Colonic mucosa (tissue), 4 donors: ENCODE measurements around the gene GNAS. TPM values are rescaled to one million over a fixed set of nuclear protein-coding genes. Genes with fewer than 3 reads are reported as not detected.

Experiments
- DNase-seq: peaks from one replicate; pipeline ENCODE4 v3.0.0-alpha.2; 2020
- H3K27ac ChIP-seq: fragments of 200-600 bp; one replicate; pipeline ENCODE4 v1.8.0; 2021
- H3K27me3 ChIP-seq: fragments of 200-600 bp; one replicate; pipeline ENCODE4 v1.8.0; 2021
- H3K36me3 ChIP-seq: fragments of 200-600 bp; one replicate; pipeline ENCODE4 v1.8.0; 2021
- H3K4me1 ChIP-seq: fragments of 200-600 bp; one replicate; pipeline ENCODE4 v1.8.0; 2021; ENCODE audit warnings: mild to moderate bottlenecking
- H3K4me3 ChIP-seq: fragments of 200-600 bp; one replicate; pipeline ENCODE4 v1.8.0; 2021
- H3K9ac ChIP-seq, 2 donors: one replicate each; pipeline ENCODE4 v1.7.0; 2013; ENCODE audit warnings: control low read depth in 2 of 2, low read depth in 2 of 2, low read length in 2 of 2
- H3K9me3 ChIP-seq: fragments of 200-600 bp; one replicate; pipeline ENCODE4 v1.8.0; 2021
- intact Hi-C: fragments of 100-400 bp; cut with DNase I; formaldehyde crosslinking; loops from one replicate; pipeline ENCODE4 v1.14.1; 2022
- total RNA-seq, 2 donors: library from RNA; stranded (reverse); fragmentation: NEBNext Ultra II Directional in 1 of 2; extraction: Animal tissue kit (Norgen Biotek cat#: 25700) in 1 of 2; gene quantifications; one replicate each; pipeline ENCODE4 v1.2.1, GENCODE V29; 2021
- TF ChIP-seq, protein P1 (sequence below): fragments of 200-600 bp; IDR thresholded peaks from one replicate; pipeline ENCODE4 v1.8.0; 2022; ENCODE audit warnings: antibody characterized with exemption, mild to moderate bottlenecking
- donor health status: healthy.
- donor health status: DM: no; HTN: no; CAD: no.
- donor health status: DM: no; HTN: no; CAD: no.

GNAS gene
- total RNA-seq, 2 donors from 2014 or later, result 683 to 715 TPM

DNA sequence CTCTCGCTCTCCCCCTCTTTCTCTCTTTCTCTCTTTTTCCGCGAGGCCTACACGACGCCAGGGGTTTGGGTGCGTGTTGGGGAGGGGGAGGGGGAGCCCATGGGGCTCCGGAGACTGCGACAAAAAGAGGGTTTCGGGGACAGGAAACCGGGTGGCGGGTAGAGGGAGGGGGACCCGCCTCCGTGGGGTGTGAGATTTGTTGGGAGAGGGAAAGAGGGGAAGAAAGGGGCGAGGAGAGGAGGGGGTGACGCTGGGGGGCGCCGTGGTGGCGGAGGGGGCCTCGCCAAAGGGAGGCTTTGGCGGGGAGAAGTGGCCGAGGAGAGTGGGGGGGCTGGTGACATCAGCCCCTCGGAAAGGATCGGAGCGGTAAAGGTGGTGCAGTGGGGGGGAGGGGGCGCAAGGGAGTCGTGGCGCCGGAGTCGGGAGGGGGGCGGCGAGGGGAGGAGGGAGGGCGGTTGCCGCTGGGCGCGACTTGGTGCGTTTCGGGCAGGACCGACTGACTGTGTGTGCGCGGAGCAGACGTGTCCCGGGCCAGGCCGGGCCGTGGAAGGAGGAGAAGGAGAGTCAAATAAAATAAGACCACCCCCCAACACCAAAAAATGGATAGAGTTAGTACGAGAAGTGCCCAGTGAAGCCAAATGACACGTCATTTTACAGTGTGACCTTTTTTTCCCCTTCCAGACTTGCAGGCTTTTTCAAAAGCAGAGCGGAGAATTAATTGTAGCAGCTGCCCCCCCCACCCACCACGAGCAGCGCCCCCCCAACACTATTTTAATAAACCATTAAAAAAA, 39.8 kb downstream of the GNAS start:
- peaks cover 14% of the 10 kb centered on the region for H3K4me1 ChIP-seq
- no peaks in the 10 kb centered on the region for H3K27me3 ChIP-seq
- intact Hi-C loops, result no loop called here
- peak overlapping the region; percentile 92 for H3K27ac ChIP-seq
- peak overlapping the region; percentile 87 to 91 for H3K9ac ChIP-seq
- H3K36me3 ChIP-seq, result no peaks in the 10 kb centered on the region
- H3K4me3 ChIP-seq, result peak overlapping the region; percentile 56
- DNase-seq, result peak; percentile 74
- H3K9me3 ChIP-seq, result no peaks in the 10 kb centered on the region
- TF ChIP-seq, protein P1, sequence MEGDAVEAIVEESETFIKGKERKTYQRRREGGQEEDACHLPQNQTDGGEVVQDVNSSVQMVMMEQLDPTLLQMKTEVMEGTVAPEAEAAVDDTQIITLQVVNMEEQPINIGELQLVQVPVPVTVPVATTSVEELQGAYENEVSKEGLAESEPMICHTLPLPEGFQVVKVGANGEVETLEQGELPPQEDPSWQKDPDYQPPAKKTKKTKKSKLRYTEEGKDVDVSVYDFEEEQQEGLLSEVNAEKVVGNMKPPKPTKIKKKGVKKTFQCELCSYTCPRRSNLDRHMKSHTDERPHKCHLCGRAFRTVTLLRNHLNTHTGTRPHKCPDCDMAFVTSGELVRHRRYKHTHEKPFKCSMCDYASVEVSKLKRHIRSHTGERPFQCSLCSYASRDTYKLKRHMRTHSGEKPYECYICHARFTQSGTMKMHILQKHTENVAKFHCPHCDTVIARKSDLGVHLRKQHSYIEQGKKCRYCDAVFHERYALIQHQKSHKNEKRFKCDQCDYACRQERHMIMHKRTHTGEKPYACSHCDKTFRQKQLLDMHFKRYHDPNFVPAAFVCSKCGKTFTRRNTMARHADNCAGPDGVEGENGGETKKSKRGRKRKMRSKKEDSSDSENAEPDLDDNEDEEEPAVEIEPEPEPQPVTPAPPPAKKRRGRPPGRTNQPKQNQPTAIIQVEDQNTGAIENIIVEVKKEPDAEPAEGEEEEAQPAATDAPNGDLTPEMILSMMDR, result no peak

DNA sequence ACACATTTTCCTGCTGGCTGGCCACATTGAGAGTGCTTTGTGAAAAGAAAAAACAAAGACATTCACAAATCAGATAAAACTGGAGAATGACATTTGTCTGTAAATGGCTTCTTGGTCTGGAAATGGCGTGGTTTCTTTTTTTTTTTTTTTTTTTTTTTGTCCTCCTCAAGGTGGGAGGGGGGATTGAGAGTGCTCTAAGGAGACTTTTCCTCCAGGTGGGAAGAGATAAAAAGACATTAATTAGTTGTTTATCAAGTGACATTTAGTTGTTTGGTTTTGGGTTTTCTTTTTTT, 40.4 kb downstream of the GNAS start:
- H3K9me3 ChIP-seq, result no peaks in the 10 kb centered on the region
- H3K4me3 ChIP-seq, result peak overlapping the region; percentile 56
- TF ChIP-seq, protein P1, result no peak
- intact Hi-C loops, result no loop called here
- H3K27ac ChIP-seq, result peak overlapping the region; percentile 92
- H3K36me3 ChIP-seq, result no peaks in the 10 kb centered on the region
- no peaks in the 10 kb centered on the region for H3K27me3 ChIP-seq
- peaks cover 14% of the 10 kb centered on the region for H3K4me1 ChIP-seq
- H3K9ac ChIP-seq, result peak overlapping the region; percentile 87 to 91
- DNase-seq, result no peak

DNA sequence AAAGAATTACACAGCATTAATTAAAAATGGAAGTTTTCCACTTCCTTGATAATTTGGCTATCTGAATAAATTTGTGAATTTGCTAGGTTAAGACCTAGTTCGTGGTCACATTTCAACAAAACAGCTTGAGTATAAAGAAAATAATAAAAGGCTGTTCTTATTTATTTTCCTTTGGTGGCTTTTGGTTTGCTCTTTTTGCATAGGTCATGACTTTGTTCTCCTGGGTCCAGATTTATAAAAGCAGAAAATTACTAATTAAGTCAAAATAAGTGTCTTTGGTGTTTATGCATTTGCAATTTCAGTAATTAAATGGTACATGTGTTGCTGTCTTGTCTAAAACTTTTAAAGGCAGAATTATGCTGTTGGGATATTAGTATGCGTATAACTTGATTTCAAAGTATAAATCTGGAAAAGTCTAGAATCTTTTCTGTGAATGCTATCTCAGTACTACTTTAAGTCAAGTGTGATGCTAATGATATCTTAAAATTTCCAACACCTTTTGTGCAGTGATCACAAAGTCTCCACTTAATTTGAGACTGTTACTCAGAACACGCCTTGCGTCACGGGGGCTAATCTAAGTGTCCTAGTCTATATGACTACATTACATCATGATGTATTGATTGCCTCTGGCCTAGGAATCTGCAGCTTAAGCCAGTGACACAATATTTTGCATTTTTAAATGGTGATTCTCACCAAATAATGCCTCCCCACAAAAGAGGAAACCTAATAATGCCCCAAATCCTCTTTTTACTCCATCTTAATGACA, 41.0 kb downstream of the GNAS start:
- peaks cover 14% of the 10 kb centered on the region for H3K4me1 ChIP-seq
- H3K27me3 ChIP-seq, result no peaks in the 10 kb centered on the region
- TF ChIP-seq, protein P1, result no peak
- DNase-seq, result no peak
- H3K9ac ChIP-seq, result no peak overlapping the region
- no peaks in the 10 kb centered on the region for H3K36me3 ChIP-seq
- H3K4me3 ChIP-seq, result no peak overlapping the region
- H3K27ac ChIP-seq, result no peak overlapping the region
- intact Hi-C loops, result no loop called here
- H3K9me3 ChIP-seq, result no peaks in the 10 kb centered on the region

DNA sequence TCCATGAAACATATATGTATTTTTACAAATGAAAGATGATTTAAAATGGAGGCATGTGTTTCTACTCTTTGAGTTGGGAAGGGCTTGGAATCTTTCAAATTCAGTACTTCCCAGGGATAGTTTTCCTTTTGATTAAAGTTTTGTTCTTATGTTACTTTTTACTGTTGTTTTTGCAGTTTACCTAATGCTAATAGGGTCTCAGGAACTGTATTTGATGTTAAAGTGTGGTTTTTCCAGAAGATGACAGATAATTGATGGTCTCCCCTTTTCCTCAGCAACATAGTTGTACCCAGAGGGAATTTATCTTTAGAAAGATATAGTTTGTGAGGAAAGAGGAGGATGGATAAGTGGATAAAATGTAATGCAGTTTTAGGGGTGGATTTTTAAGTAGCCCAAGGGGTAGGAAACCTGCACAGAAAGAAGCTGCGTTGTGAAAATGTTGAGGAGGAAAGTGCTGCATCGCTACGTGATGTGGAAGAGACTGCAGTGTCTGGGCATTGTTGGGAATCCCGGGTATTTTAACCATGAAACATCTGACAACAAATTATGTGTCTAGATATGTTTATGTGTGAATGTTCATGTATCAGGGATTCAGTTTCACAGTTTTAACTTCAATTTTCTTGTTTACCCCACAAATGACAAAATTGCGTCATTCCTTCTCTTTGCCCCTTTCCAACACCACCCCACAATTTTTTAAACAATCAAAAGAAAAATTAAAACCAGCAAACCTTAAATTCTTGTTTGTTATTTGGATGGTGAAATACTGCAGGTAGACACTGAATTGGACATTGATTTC, 42.3 kb downstream of the GNAS start:
- no peak overlapping the region for H3K4me3 ChIP-seq
- no peaks in the 10 kb centered on the region for H3K36me3 ChIP-seq
- TF ChIP-seq, protein P1, result no peak
- H3K27ac ChIP-seq, result no peak overlapping the region
- intact Hi-C loops, result no loop called here
- peaks cover 14% of the 10 kb centered on the region for H3K4me1 ChIP-seq
- no peaks in the 10 kb centered on the region for H3K27me3 ChIP-seq
- no peak for DNase-seq
- no peaks in the 10 kb centered on the region for H3K9me3 ChIP-seq
- H3K9ac ChIP-seq, result no peak overlapping the region

DNA sequence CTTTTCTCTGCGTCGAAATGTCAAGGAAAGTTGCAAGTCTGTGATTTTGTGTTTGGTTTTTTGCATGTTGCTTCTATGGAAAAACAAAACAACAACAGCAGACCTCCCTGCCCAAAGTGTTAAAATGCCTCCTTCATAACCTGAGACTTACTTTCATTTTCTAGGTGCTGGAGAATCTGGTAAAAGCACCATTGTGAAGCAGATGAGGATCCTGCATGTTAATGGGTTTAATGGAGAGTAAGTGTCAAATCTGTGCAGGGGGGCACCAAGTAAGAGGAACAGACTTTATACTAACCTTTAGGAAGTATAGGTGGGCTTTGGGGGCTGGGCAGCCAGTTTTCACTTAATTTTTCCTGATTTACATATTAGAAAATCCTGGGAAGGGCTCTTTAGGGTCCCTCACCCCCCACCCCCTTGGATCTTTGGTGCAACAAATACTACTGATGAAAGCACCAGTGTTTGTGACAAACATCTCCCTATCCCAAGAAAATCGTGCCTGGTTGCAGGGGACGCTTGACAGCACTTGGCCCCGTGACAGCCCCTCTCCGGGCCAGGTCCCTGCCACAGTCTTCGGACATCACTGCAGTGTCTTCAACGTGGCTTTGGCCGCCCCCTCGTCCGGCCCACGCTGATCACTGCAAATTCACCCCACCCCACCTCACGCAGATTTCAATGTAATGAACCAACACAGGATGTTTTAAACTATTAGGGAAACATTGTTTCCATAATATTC, 43.1 kb downstream of the GNAS start:
- DNase-seq, result no peak
- TF ChIP-seq, protein P1, result no peak
- H3K4me1 ChIP-seq, result peaks cover 14% of the 10 kb centered on the region
- no peak overlapping the region for H3K4me3 ChIP-seq
- H3K9me3 ChIP-seq, result no peaks in the 10 kb centered on the region
- intact Hi-C loops, result no loop called here
- no peaks in the 10 kb centered on the region for H3K36me3 ChIP-seq
- H3K9ac ChIP-seq, result no peak overlapping the region
- no peak overlapping the region for H3K27ac ChIP-seq
- H3K27me3 ChIP-seq, result no peaks in the 10 kb centered on the region
